NCI-H82 (cell line): ENCODE measurements around the gene AKT1S1.

Experiments used
- DNase-seq: peaks from one replicate; lab custom pipeline; 2025; lab: John Stamatoyannopoulos, UW

Gene AKT1S1

GRCh38 chr19:49853852-49854377 is 23.2 kb downstream of the AKT1S1 start:
- DNase-seq: no peak

- no peak for DNase-seq
Measured at GRCh38 chr19:49852631-49853126, 24.5 kb downstream of the AKT1S1 start.

GRCh38 chr19:49851456-49852259 is 25.5 kb downstream of the AKT1S1 start:
- DNase-seq: peak; percentile 73

GRCh38 chr19:49850487-49851342 is 26.4 kb downstream of the AKT1S1 start, which contains the start of gene PTOV1:
PTOV1 (plus strand) TSS chr19:49851159.
- peak; percentile 95 for DNase-seq

- no peak for DNase-seq
Measured at GRCh38 chr19:49850221-49850486, 27.0 kb downstream of the AKT1S1 start.

- DNase-seq: peak; percentile 22
Measured at GRCh38 chr19:49849433-49850220, 27.5 kb downstream of the AKT1S1 start.

- no peak for DNase-seq
Measured at GRCh38 chr19:49848938-49849337, 28.2 kb downstream of the AKT1S1 start.

GRCh38 chr19:49847731-49848696 is 29.1 kb downstream of the AKT1S1 start:
- no peak for DNase-seq

- DNase-seq: no peak
Measured at GRCh38 chr19:49846408-49846807, 30.7 kb downstream of the AKT1S1 start.

GRCh38 chr19:49845414-49845813 is 31.7 kb downstream of the AKT1S1 start:
- peak; percentile 18 for DNase-seq

GRCh38 chr19:49844138-49845095 is 32.7 kb downstream of the AKT1S1 start:
- DNase-seq: no peak

GRCh38 chr19:49843265-49843664 is 33.9 kb downstream of the AKT1S1 start:
- DNase-seq: no peak

GRCh38 chr19:49840736-49841249 is 36.4 kb downstream of the AKT1S1 start:
- no peak for DNase-seq

GRCh38 chr19:49840321-49840720 is 36.8 kb downstream of the AKT1S1 start:
- DNase-seq: no peak

GRCh38 chr19:49839713-49840112 is 37.4 kb downstream of the AKT1S1 start:
- no peak for DNase-seq

GRCh38 chr19:49838885-49839588 is 38.1 kb downstream of the AKT1S1 start:
- DNase-seq: no peak

GRCh38 chr19:49837425-49837824 is 39.7 kb downstream of the AKT1S1 start:
- no peak for DNase-seq

GRCh38 chr19:49837009-49837310 is 40.2 kb downstream of the AKT1S1 start:
- DNase-seq: no peak
